HepG2 (cell line): ENCODE results near the gene CLCNKA. TPM values are rescaled to one million over a fixed set of nuclear protein-coding genes. Genes with fewer than 3 reads are reported as not detected.

Experiments
- ATAC-seq: fragments of 200-7000 bp; cut with Tn5 transposase; 3 replicates; pipeline ENCODE4 v1.9.1; 2020; ENCODE audit warnings: mild to moderate bottlenecking, moderate library complexity
- BruUV-seq: library from RNA; stranded (reverse); fragments of 400-500 nt; replicated peaks from 2 replicates; lab custom pipeline; 2021; lab: Mats Ljungman, UMichigan
- CTCF ChIA-PET: fragments of 300-600 bp; formaldehyde crosslinking; extraction: SDS; loops from one replicate; lab custom pipeline; 2021; ENCODE audit warnings: low total read pairs, inconsistent platforms, low intra/inter-chr PET ratio; lab: Yijun Ruan, JAX
- POLR2A ChIA-PET: fragments of 350-600 bp; sonication (Branson Sonifier 250); formaldehyde crosslinking; loops from one replicate; lab custom pipeline; 2020; ENCODE audit warnings: antibody characterized with exemption, inconsistent platforms; lab: Yijun Ruan, JAX
- DNase-seq: peaks from one replicate; pipeline ENCODE4 v3.0.0-alpha.2; 2015; ENCODE audit warnings: low spot score
- FAIRE-seq: peaks from 3 replicates; lab custom pipeline; 2011; peaks lifted over from hg19 to GRCh38; lab: Jason Lieb, UNC
- H2AFZ ChIP-seq: one replicate; pipeline ENCODE4 v1.6.1; 2011; ENCODE audit warnings: low read length, inconsistent platforms
- H3K27ac ChIP-seq: fragments of 300-600 bp; 3 replicates; pipeline ENCODE4 v1.8.0; 2011; ENCODE audit warnings: mixed run types, mild to moderate bottlenecking, mixed read lengths, low read length, inconsistent platforms; ENCODE audit not compliant: insufficient read depth; ENCODE audit errors: extremely low read length
- H3K27me3 ChIP-seq, 2 experiments: fragments of 200-600 bp in 1 of 2; 2 replicates in 1 of 2; 3 replicates in 1 of 2; pipeline versions ENCODE4 v1.6.0 to v1.8.0; 2011; ENCODE audit warnings: low read length in 2 of 2, mild to moderate bottlenecking in 2 of 2, moderate library complexity in 2 of 2, inconsistent platforms in 1 of 2; ENCODE audit not compliant: insufficient read depth in 2 of 2, control insufficient read depth in 1 of 2
- H3K36me3 ChIP-seq, 2 experiments: fragments of 200-600 bp in 1 of 2; replicated peaks in 1 of 2; 2 replicates in 1 of 2; 3 replicates in 1 of 2; pipeline versions ENCODE4 v1.5.1 to v1.8.0; 2011; ENCODE audit warnings: low read length in 2 of 2, inconsistent platforms in 1 of 2; ENCODE audit not compliant: insufficient read depth in 2 of 2, control insufficient read depth in 1 of 2
- H3K4me1 ChIP-seq: 2 replicates; pipeline ENCODE4 v1.5.1; 2012; ENCODE audit warnings: low read length, inconsistent platforms; ENCODE audit not compliant: insufficient read depth
- H3K4me2 ChIP-seq: 2 replicates; pipeline ENCODE4 v1.6.0; 2011; ENCODE audit warnings: low read depth, low read length, inconsistent platforms
- H3K4me3 ChIP-seq, 3 experiments: fragments of 200-600 bp in 1 of 3; sonication (generic), shearing (Covaris generic) in 1 of 3; replicated peaks in 1 of 3; 2 replicates each; pipeline ENCODE4 v1.5.1; 2011 to 2016; ENCODE audit warnings: low read length in 3 of 3, inconsistent platforms in 2 of 3, low read depth in 2 of 3, mild to moderate bottlenecking in 2 of 3, control low read depth in 1 of 3, mixed read lengths in 1 of 3; ENCODE audit not compliant: insufficient read depth in 1 of 3
- H3K79me2 ChIP-seq: one replicate; pipeline ENCODE4 v1.6.1; 2011; ENCODE audit warnings: low read length, inconsistent platforms; ENCODE audit not compliant: insufficient read depth
- H3K9ac ChIP-seq: 2 replicates; pipeline ENCODE4 v1.6.0; 2011; ENCODE audit warnings: mild to moderate bottlenecking, low read depth, low read length, inconsistent platforms; ENCODE audit not compliant: insufficient read depth
- H3K9me3 ChIP-seq: 2 replicates; pipeline ENCODE4 v1.5.1; 2012; ENCODE audit warnings: mild to moderate bottlenecking, low read length
- H4K20me1 ChIP-seq: 2 replicates; pipeline ENCODE4 v1.6.0; 2011; ENCODE audit warnings: inconsistent platforms, mild to moderate bottlenecking, low read length, moderate library complexity; ENCODE audit not compliant: insufficient read depth
- CBX2 ChIP-seq, 2 experiments: fragments of 200-600 bp in 1 of 2; sonication (generic); formaldehyde crosslinking in 1 of 2; IDR thresholded peaks; 2 replicates each; pipeline versions ENCODE4 v1.7.0 to v1.8.1; 2018 to 2022; ENCODE audit warnings: low read depth in 2 of 2, low read length in 1 of 2, mild to moderate bottlenecking in 1 of 2, missing genetic modification reagents in 1 of 2
- CSRNP1 ChIP-seq: sonication (generic); formaldehyde crosslinking; IDR thresholded peaks from 2 replicates; pipeline ENCODE4 v1.8.1; 2023; ENCODE audit warnings: mild to moderate bottlenecking, missing genetic modification reagents
- HIC2 ChIP-seq: sonication (generic); formaldehyde crosslinking; IDR thresholded peaks from 2 replicates; pipeline ENCODE4 v1.9.0; 2022; ENCODE audit warnings: low read depth, missing genetic modification reagents
- JARID2 ChIP-seq: sonication (generic); formaldehyde crosslinking; IDR thresholded peaks from 2 replicates; pipeline ENCODE4 v1.8.1; 2023; ENCODE audit warnings: missing genetic modification reagents, inconsistent platforms; ENCODE audit not compliant: insufficient replicate concordance
- NFE2L2 ChIP-seq: fragments of 150-350 bp; IDR thresholded peaks from 2 replicates; pipeline ENCODE4 v1.6.1; 2014; ENCODE audit warnings: low read length
- NFIB ChIP-seq: sonication (generic); formaldehyde crosslinking; IDR thresholded peaks from 2 replicates; pipeline ENCODE4 v1.9.0; 2021; ENCODE audit warnings: missing genetic modification reagents, mild to moderate bottlenecking, borderline replicate concordance
- NFYC ChIP-seq: IDR thresholded peaks from 2 replicates; pipeline ENCODE4 v1.6.1; 2016; ENCODE audit warnings: missing genetic modification reagents, missing compliant biosample characterization
- TARDBP ChIP-seq: sonication (generic); formaldehyde crosslinking; IDR thresholded peaks from 2 replicates; pipeline ENCODE4 v1.8.0; 2022; ENCODE audit warnings: mild to moderate bottlenecking, missing genetic modification reagents
- TOPORS ChIP-seq: sonication (generic); formaldehyde crosslinking; IDR thresholded peaks from 2 replicates; pipeline ENCODE4 v1.8.0; 2023; ENCODE audit warnings: mild to moderate bottlenecking, missing genetic modification reagents
- ZMYM3 ChIP-seq: sonication (generic); formaldehyde crosslinking; IDR thresholded peaks from 2 replicates; pipeline ENCODE4 v1.5.1; 2020; ENCODE audit warnings: mild to moderate bottlenecking, missing genetic modification reagents
- ZNF263 ChIP-seq: sonication (generic); formaldehyde crosslinking; IDR thresholded peaks from 2 replicates; pipeline ENCODE4 v1.4.0; 2020; ENCODE audit warnings: missing genetic modification reagents
- ZNF264 ChIP-seq: sonication (generic); formaldehyde crosslinking; IDR thresholded peaks from 2 replicates; pipeline ENCODE4 v1.4.0; 2020; ENCODE audit warnings: missing genetic modification reagents
- ZNF362 ChIP-seq: sonication (generic); formaldehyde crosslinking; IDR thresholded peaks from 2 replicates; pipeline ENCODE4 v1.4.0; 2020; ENCODE audit warnings: missing genetic modification reagents, mild to moderate bottlenecking, borderline replicate concordance
- ZNF605 ChIP-seq: sonication (generic); formaldehyde crosslinking; IDR thresholded peaks from 2 replicates; pipeline ENCODE4 v1.8.0; 2022; ENCODE audit warnings: mild to moderate bottlenecking, missing genetic modification reagents
- ZSCAN5A ChIP-seq: sonication (generic); formaldehyde crosslinking; IDR thresholded peaks from 2 replicates; pipeline ENCODE4 v1.8.0; 2022; ENCODE audit warnings: mild to moderate bottlenecking, missing genetic modification reagents, borderline replicate concordance
- WGBS: methylation state at CpG from one replicate; pipeline ENCODE4 v1.1.6; 2017; ENCODE audit warnings: low lambda C conversion rate; 5-methylcytosine and 5-hydroxymethylcytosine counted together
- in situ Hi-C: cut with HindIII; loops from 2 replicates; pipeline ENCODE4 v1.10.0; 2017; ENCODE audit warnings: low pct_unique_long_range_greater_than_20kb; ENCODE audit not compliant: extremely low pct_ligation_motif_present
- intact Hi-C: fragments of 100-400 bp; cut with micrococcal nuclease; formaldehyde crosslinking; loops from one replicate; pipeline ENCODE4 v1.10.0; 2022; ENCODE audit not compliant: unreplicated experiment
- polyA plus RNA-seq, 8 experiments: library from polyadenylated mRNA; depleted of rRNA in 3 of 8; stranded (reverse) in 7 of 8; unstranded in 1 of 8; fragments of >200 nt; fragmentation: Illumina TruSeq in 4 of 8; extraction: Trizol in 4 of 8; gene quantifications; 2 replicates each; pipeline versions ENCODE4 v1.2.1 to v1.2.3, GENCODE V29; 2011 to 2016; ENCODE audit warnings: low read depth in 4 of 8, missing spikeins in 1 of 8, mixed read lengths in 1 of 8; ENCODE audit not compliant: insufficient read depth in 1 of 8
- total RNA-seq, 5 experiments: library from RNA; depleted of rRNA; stranded (reverse); fragments of >200 nt; fragmentation: Illumina TruSeq; extraction: Trizol; gene quantifications; 2 replicates each; pipeline ENCODE4 v1.2.3, GENCODE V29; 2016; ENCODE audit warnings: low read depth in 1 of 5

The CLCNKA gene
- total and polyA plus RNA-seq, 2 of the 13 experiments (the other 11 are each of a cell fraction or from before 2014, with no cell fraction given), result 0.03 TPM; not detected in 1

- no peak for TF ChIP-seq NFIB (CRISPR knock-in tag)
- 0 out of 2 replicates have a peak, but pooled peaks have one; percentile 21 for TF ChIP-seq ZNF362
- TF ChIP-seq ZMYM3 (CRISPR knock-in tag), result no peak
- no peak for TF ChIP-seq JARID2
- TF ChIP-seq CBX2 (IDR thresholded peaks at IDR 0.05; ENCODE audit: low read depth, low read length), result no peak
- no peak for TF ChIP-seq CBX2 (CRISPR knock-in tag; IDR thresholded peaks at IDR 0.05; ENCODE audit: low read depth)
Observed at GRCh38 chr1:16006552-16007485, 15.0 kb upstream of the CLCNKA start (continued).

- FAIRE-seq, result no peak
- DNase-seq, result no peak
- Histone ChIP-seq H3K9me3 (no peaks in the 10 kb centered on the region), H3K36me3 (peaks cover 0 to 18% of the 10 kb centered on the region in 2 experiments), H3K79me2 (peaks cover 10% of the 10 kb centered on the region), H3K4me3 (no peak overlapping the region), H3K9ac (no peak overlapping the region), H4K20me1 (peaks cover 20% of the 10 kb centered on the region; the same call in 1 of the 2 replicates), H3K27me3 (no peaks in the 10 kb centered on the region), H3K27ac (no peak overlapping the region), H2AFZ (no peak overlapping the region), H3K4me1 (peaks cover 66% of the 10 kb centered on the region), H3K4me2 (no peak overlapping the region)
- WGBS, result 79% methylated on average over 6 of the region's 6 CpGs
- ChIA-PET CTCF (interaction anchor here (2.7 kb wide), 1 partner anchor 48 kb away, joined by 35 read pairs; no protein-coding TSS in a partner anchor), POLR2A (no interaction called here)
- intact Hi-C loops (loop anchor here (2.0 kb wide), 1 partner anchor 25 kb away; no protein-coding TSS in a partner anchor), in situ Hi-C loops (no loop called here)
- ATAC-seq, result no peak
- no TSS peak for BruUV-seq
- TF ChIP-seq TARDBP (CRISPR knock-in tag) (no peak), ZNF605 (no peak), NFYC (no peak), NFE2L2 (no peak), ZNF264 (CRISPR knock-in tag) (no peak), ZNF263 (CRISPR knock-in tag) (peak; percentile 85), CSRNP1 (CRISPR knock-in tag) (no peak), TOPORS (no peak), ZSCAN5A (CRISPR knock-in tag) (no peak), HIC2 (CRISPR knock-in tag) (no peak)
Observed at GRCh38 chr1:16007671-16008341, 14.0 kb upstream of the CLCNKA start.
